ENCODE results near the gene C11orf24. TPM values are rescaled to one million over a fixed set of nuclear protein-coding genes. Genes with fewer than 3 reads are reported as not detected.

The C11orf24 gene
- total RNA-seq, 1 experiment from 2014 or later = 37.8 TPM

DNA sequence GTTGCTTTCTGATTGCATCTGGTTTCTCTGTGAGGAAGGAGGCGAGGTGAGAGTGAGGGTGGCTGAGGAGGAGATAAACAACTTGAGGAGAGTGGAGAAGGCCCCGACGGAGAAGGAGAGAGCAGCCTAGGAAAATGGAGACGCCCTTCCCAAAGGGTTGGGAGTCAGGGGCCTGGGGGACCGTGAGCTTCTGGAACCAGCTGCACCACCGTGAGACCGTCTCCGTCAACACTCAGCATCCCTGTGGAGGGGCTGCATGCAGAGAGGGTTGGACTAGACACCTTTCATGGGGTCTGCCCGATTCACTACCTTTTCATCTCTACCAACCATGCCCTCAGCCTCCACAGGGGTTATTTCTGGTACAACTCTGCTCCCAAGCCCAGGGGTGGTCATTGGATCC lies 45.4 kb downstream of the C11orf24 start (continued):
- TF ChIP-seq, protein P1, sequence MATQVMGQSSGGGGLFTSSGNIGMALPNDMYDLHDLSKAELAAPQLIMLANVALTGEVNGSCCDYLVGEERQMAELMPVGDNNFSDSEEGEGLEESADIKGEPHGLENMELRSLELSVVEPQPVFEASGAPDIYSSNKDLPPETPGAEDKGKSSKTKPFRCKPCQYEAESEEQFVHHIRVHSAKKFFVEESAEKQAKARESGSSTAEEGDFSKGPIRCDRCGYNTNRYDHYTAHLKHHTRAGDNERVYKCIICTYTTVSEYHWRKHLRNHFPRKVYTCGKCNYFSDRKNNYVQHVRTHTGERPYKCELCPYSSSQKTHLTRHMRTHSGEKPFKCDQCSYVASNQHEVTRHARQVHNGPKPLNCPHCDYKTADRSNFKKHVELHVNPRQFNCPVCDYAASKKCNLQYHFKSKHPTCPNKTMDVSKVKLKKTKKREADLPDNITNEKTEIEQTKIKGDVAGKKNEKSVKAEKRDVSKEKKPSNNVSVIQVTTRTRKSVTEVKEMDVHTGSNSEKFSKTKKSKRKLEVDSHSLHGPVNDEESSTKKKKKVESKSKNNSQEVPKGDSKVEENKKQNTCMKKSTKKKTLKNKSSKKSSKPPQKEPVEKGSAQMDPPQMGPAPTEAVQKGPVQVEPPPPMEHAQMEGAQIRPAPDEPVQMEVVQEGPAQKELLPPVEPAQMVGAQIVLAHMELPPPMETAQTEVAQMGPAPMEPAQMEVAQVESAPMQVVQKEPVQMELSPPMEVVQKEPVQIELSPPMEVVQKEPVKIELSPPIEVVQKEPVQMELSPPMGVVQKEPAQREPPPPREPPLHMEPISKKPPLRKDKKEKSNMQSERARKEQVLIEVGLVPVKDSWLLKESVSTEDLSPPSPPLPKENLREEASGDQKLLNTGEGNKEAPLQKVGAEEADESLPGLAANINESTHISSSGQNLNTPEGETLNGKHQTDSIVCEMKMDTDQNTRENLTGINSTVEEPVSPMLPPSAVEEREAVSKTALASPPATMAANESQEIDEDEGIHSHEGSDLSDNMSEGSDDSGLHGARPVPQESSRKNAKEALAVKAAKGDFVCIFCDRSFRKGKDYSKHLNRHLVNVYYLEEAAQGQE (IDR thresholded peaks at IDR 0.05; ENCODE audit: low read depth) = no peak
- no peak for TF ChIP-seq POLR2AphosphoS5 (IDR thresholded peaks at IDR 0.05; ENCODE audit: low read depth, low read length)
- TF ChIP-seq ZNF274 (IDR thresholded peaks at IDR 0.05; ENCODE audit: low read depth, low read length) = no peak

DNA sequence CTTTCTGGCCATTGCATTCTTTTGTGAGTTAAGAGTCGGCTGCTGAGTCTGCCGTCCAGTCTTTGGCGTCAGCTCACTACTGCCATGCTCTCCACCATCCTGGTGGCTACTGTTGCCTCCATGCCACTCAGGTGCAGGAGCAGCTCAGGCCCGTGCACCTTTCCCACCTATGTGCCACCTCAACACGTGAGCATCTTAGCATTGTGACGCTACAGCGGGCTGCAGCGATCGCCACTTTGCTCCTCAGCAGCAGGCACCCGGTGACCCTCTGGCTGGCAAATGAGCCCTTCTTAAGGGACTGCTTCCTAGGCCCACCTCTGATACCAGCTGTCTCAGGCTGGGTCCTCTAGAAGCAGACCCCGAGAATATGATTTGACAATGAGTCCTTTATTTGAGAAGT lies 47.2 kb downstream of the C11orf24 start:
- no peaks in the 10 kb centered on the region for H3K79me2 ChIP-seq (ENCODE audit: insufficient read depth, low read length)
- no peak for DNase-seq (ENCODE audit: low read depth, low spot score)
- H2AFZ ChIP-seq (ENCODE audit: low read depth, low read length, poor library complexity, severe bottlenecking) = no peak overlapping the region
- H3K9me3 ChIP-seq (ENCODE audit: control insufficient read depth in 1 of 2, insufficient read depth in 1 of 2, low read depth in 1 of 2, low read length in 2 of 2) = peaks cover 4 to 5% of the 10 kb centered on the region in 2 experiments; a peak in 3 of 4 replicates
- H4K20me1 ChIP-seq (ENCODE audit: insufficient read depth) = no peaks in the 10 kb centered on the region
- no peak for TF ChIP-seq RAD21 (IDR thresholded peaks at IDR 0.05; ENCODE audit: low read depth)
- TF ChIP-seq, protein P2, sequence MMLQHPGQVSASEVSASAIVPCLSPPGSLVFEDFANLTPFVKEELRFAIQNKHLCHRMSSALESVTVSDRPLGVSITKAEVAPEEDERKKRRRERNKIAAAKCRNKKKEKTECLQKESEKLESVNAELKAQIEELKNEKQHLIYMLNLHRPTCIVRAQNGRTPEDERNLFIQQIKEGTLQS (IDR thresholded peaks at IDR 0.05) = no peak
- TF ChIP-seq YY1 (IDR thresholded peaks at IDR 0.05; ENCODE audit: extremely low read depth, insufficient replicate concordance, low read depth, low read length) = no peak
- TF ChIP-seq CBX3 (IDR thresholded peaks at IDR 0.05; ENCODE audit: low read depth) = no peak
- no peak for TF ChIP-seq POLR2AphosphoS5 (IDR thresholded peaks at IDR 0.05; ENCODE audit: low read depth, low read length)
- TF ChIP-seq SIN3A (IDR thresholded peaks at IDR 0.05; ENCODE audit: low read depth) = no peak
- RAD21 ChIA-PET (ENCODE audit: low non-redundant PET in 1 of 2, low total read pairs in 2 of 2, uncharacterized antibody in 2 of 2, unreplicated experiment in 2 of 2) = no interaction called here
- H3K9ac ChIP-seq (ENCODE audit: low read length) = no peak overlapping the region
- no peak for ATAC-seq
- H3K27ac ChIP-seq (ENCODE audit: low read depth, low read length) = no peak overlapping the region
- BruUV-seq (replicated peaks) = no TSS peak
- peaks cover 6 to 10% of the 10 kb centered on the region in 2 experiments; a peak in 3 of 4 replicates for H3K4me1 ChIP-seq (ENCODE audit: control insufficient read depth in 1 of 2, insufficient read depth in 2 of 2, low read length in 2 of 2)
- H3K4me3 ChIP-seq (replicated peaks in 1 of 2; ENCODE audit: low read depth in 1 of 2, low read length in 2 of 2) = no peak overlapping the region
- no peaks in the 10 kb centered on the region for H3K36me3 ChIP-seq (ENCODE audit: control insufficient read depth in 1 of 2, insufficient read depth in 2 of 2, low read length in 2 of 2)
- CTCF ChIA-PET = no interaction called here
- no peak overlapping the region for H3K4me2 ChIP-seq (ENCODE audit: low read length)
- intact Hi-C loops (cut with micrococcal nuclease) = no loop called here
- no peaks in the 10 kb centered on the region for H3K9me2 ChIP-seq (ENCODE audit: insufficient read depth)
- POLR2A ChIA-PET = no interaction called here
- H3K27me3 ChIP-seq (ENCODE audit: insufficient read depth, low read length) = no peaks in the 10 kb centered on the region
